ENCODE results near the gene IQCM. TPM values are rescaled to one million over a fixed set of nuclear protein-coding genes. Genes with fewer than 3 reads are reported as not detected.

IQCM gene
- total and polyA plus RNA-seq, 2 donors (not counting 1 experiment from before 2014, with no cell fraction given): not detected

DNA sequence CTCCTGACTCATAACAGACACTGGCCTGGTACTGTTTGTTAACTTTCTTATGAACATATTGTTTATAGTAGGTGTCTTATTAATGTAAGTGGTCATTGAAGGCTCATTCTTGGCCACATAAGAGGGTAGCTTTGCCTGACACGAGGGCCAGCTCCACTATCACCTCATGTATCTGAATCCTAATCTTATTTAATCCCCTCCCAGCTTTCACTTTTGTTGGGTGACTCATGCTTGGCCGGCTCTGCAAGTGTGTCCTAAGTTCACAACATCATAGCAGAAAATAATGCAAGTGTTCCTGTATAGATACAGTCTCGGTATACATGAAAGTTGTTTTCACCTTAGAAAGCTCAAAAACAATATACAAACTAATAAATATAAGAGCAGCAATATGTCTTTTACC is 283.8 kb downstream of the IQCM start:
- no peaks in the 10 kb centered on the region for H3K36me3 ChIP-seq (ENCODE audit: control insufficient read depth, insufficient read depth, low read length)
- TF ChIP-seq EZH2 (IDR thresholded peaks at IDR 0.05; ENCODE audit: low read length, missing control alignments): no peak
- TF ChIP-seq, protein P1, sequence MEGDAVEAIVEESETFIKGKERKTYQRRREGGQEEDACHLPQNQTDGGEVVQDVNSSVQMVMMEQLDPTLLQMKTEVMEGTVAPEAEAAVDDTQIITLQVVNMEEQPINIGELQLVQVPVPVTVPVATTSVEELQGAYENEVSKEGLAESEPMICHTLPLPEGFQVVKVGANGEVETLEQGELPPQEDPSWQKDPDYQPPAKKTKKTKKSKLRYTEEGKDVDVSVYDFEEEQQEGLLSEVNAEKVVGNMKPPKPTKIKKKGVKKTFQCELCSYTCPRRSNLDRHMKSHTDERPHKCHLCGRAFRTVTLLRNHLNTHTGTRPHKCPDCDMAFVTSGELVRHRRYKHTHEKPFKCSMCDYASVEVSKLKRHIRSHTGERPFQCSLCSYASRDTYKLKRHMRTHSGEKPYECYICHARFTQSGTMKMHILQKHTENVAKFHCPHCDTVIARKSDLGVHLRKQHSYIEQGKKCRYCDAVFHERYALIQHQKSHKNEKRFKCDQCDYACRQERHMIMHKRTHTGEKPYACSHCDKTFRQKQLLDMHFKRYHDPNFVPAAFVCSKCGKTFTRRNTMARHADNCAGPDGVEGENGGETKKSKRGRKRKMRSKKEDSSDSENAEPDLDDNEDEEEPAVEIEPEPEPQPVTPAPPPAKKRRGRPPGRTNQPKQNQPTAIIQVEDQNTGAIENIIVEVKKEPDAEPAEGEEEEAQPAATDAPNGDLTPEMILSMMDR (conservative IDR thresholded peaks at IDR 0.05 in 1 of 2, IDR thresholded peaks at IDR 0.05 in 1 of 2; ENCODE audit: low read depth in 1 of 2, low read length in 2 of 2): no peak

DNA sequence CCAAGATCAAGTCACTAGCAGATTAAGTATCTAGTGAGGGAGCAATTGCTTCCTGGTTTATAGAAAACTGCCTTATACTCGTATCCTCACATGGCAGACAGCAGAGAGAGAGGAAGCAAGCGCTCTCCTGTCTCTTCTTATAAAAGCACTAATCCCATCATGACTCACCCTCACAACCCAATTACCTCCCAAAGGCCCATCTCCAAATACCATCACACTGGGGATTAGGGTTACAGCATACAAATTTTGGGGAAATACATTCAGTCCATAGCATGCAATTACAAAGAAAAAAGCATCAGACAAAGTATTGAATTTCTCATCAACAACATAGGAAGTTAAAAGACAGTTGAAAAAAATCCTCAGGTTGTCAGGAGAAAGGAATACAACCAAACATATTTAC is 292.6 kb downstream of the IQCM start:
- Histone ChIP-seq H3K4me1 (ENCODE audit: control insufficient read depth, extremely low read depth, insufficient read depth, low read length) (no peaks in the 10 kb centered on the region), H3K27me3 (ENCODE audit: control insufficient read depth, insufficient read depth, low read length) (no peaks in the 10 kb centered on the region), H4K20me1 (ENCODE audit: control insufficient read depth, extremely low read depth, insufficient read depth, low read length) (no peaks in the 10 kb centered on the region), H3K9me3 (ENCODE audit: control insufficient read depth, insufficient read depth, low read depth, low read length) (no peaks in the 10 kb centered on the region), H3K4me2 (ENCODE audit: extremely low read depth, insufficient read depth, low read length) (no peak overlapping the region), H3K36me3 (ENCODE audit: control insufficient read depth, insufficient read depth, low read length) (no peaks in the 10 kb centered on the region), H3K79me2 (ENCODE audit: control insufficient read depth, insufficient read depth, low read length) (no peaks in the 10 kb centered on the region), H2AFZ (ENCODE audit: low read length) (no peak overlapping the region), H3K4me3 (replicated peaks in 1 of 4; ENCODE audit: control extremely low read depth in 1 of 4, insufficient read depth in 1 of 4, low read depth in 3 of 4, low read length in 4 of 4) (no peak overlapping the region), H3K27ac (ENCODE audit: insufficient read depth, low read length) (no peak overlapping the region), H3K9ac (ENCODE audit: insufficient read depth, low read length) (no peak overlapping the region)
- peak in 1 of 2 donors; percentile 6 for DNase-seq (ENCODE audit: low read depth in 2 of 2)
- TF ChIP-seq, protein P1 (conservative IDR thresholded peaks at IDR 0.05 in 1 of 2, IDR thresholded peaks at IDR 0.05 in 1 of 2; ENCODE audit: low read depth in 1 of 2, low read length in 2 of 2): no peak
- TF ChIP-seq EZH2 (IDR thresholded peaks at IDR 0.05; ENCODE audit: low read length, missing control alignments): no peak

More for the DNA sequence above, 283.8 kb downstream of the IQCM start:
- no peaks in the 10 kb centered on the region for H4K20me1 ChIP-seq (ENCODE audit: control insufficient read depth, extremely low read depth, insufficient read depth, low read length)
- no peak overlapping the region for H3K27ac ChIP-seq (ENCODE audit: insufficient read depth, low read length)
- H2AFZ ChIP-seq (ENCODE audit: low read length): no peak overlapping the region
- DNase-seq (ENCODE audit: low read depth in 2 of 2): peak; percentile 55 to 87
- H3K4me1 ChIP-seq (ENCODE audit: control insufficient read depth, extremely low read depth, insufficient read depth, low read length): no peaks in the 10 kb centered on the region
- no peak overlapping the region for H3K4me3 ChIP-seq (replicated peaks in 1 of 4; ENCODE audit: control extremely low read depth in 1 of 4, insufficient read depth in 1 of 4, low read depth in 3 of 4, low read length in 4 of 4)
- H3K27me3 ChIP-seq (ENCODE audit: control insufficient read depth, insufficient read depth, low read length): no peaks in the 10 kb centered on the region
- H3K79me2 ChIP-seq (ENCODE audit: control insufficient read depth, insufficient read depth, low read length): no peaks in the 10 kb centered on the region
- H3K4me2 ChIP-seq (ENCODE audit: extremely low read depth, insufficient read depth, low read length): no peak overlapping the region
- H3K9ac ChIP-seq (ENCODE audit: insufficient read depth, low read length): no peak overlapping the region
- no peaks in the 10 kb centered on the region for H3K9me3 ChIP-seq (ENCODE audit: control insufficient read depth, insufficient read depth, low read depth, low read length)

- Histone ChIP-seq H2AFZ (ENCODE audit: low read length) (no peak overlapping the region), H3K4me1 (ENCODE audit: control insufficient read depth, extremely low read depth, insufficient read depth, low read length) (no peaks in the 10 kb centered on the region), H4K20me1 (ENCODE audit: control insufficient read depth, extremely low read depth, insufficient read depth, low read length) (no peaks in the 10 kb centered on the region), H3K79me2 (ENCODE audit: control insufficient read depth, insufficient read depth, low read length) (no peaks in the 10 kb centered on the region), H3K36me3 (ENCODE audit: control insufficient read depth, insufficient read depth, low read length) (no peaks in the 10 kb centered on the region), H3K9ac (ENCODE audit: insufficient read depth, low read length) (no peak overlapping the region), H3K27me3 (ENCODE audit: control insufficient read depth, insufficient read depth, low read length) (no peaks in the 10 kb centered on the region), H3K9me3 (ENCODE audit: control insufficient read depth, insufficient read depth, low read depth, low read length) (no peaks in the 10 kb centered on the region), H3K4me3 (replicated peaks in 1 of 4; ENCODE audit: control extremely low read depth in 1 of 4, insufficient read depth in 1 of 4, low read depth in 3 of 4, low read length in 4 of 4) (no peak overlapping the region), H3K4me2 (ENCODE audit: extremely low read depth, insufficient read depth, low read length) (no peak overlapping the region), H3K27ac (ENCODE audit: insufficient read depth, low read length) (no peak overlapping the region)
- TF ChIP-seq EZH2 (IDR thresholded peaks at IDR 0.05; ENCODE audit: low read length, missing control alignments): no peak
- DNase-seq (ENCODE audit: low read depth in 2 of 2): peak; percentile 28 to 90
These were observed 293.8 kb downstream of the IQCM start for GRCh38 chr4:149521611-149522425.
